GM12878 (cell line): ENCODE data around the gene NIP7. TPM values are rescaled to one million over a fixed set of nuclear protein-coding genes. Genes with fewer than 3 reads are reported as not detected.

Source experiments
- CEBPB ChIP-seq, 2 experiments: fragments of 150-350 bp in 1 of 2; IDR thresholded peaks; 2 replicates each; pipeline ENCODE4 v1.6.1; 2012 to 2014; ENCODE audit warnings: low read depth in 2 of 2, low read length in 2 of 2, borderline replicate concordance in 1 of 2, inconsistent platforms in 1 of 2
- CHD2 ChIP-seq: IDR thresholded peaks from 2 replicates; pipeline ENCODE4 v1.6.1; 2011; ENCODE audit warnings: low read depth, low read length, improper control_type of control experiment, borderline replicate concordance
- CHD4 ChIP-seq: fragments of 200-600 bp; sonication (generic); IDR thresholded peaks from 2 replicates; pipeline ENCODE4 v1.6.1; 2016; ENCODE audit warnings: mild to moderate bottlenecking
- FOS ChIP-seq: IDR thresholded peaks from 3 replicates; pipeline ENCODE4 v1.6.1; 2011; ENCODE audit warnings: borderline replicate concordance; ENCODE audit not compliant: insufficient read length; ENCODE audit errors: extremely low read depth
- JUND ChIP-seq: IDR thresholded peaks from 2 replicates; pipeline ENCODE4 v1.6.1; 2012; ENCODE audit warnings: low read depth, mild to moderate bottlenecking, low read length, improper control_type of control experiment, moderate library complexity
- MEF2A ChIP-seq: IDR thresholded peaks from 2 replicates; pipeline ENCODE4 v1.6.1; 2011; ENCODE audit warnings: low read depth, mild to moderate bottlenecking, low read length, moderate library complexity; ENCODE audit not compliant: insufficient read depth
- MEF2B ChIP-seq: fragments of 450-650 bp; IDR thresholded peaks from 2 replicates; pipeline ENCODE4 v1.6.1; 2018; ENCODE audit warnings: mild to moderate bottlenecking, moderate library complexity; ENCODE audit not compliant: partially characterized antibody, poor library complexity, severe bottlenecking
- MTA2 ChIP-seq: fragments of 450-650 bp; IDR thresholded peaks from 2 replicates; pipeline ENCODE4 v1.6.1; 2016; ENCODE audit warnings: low read depth, mild to moderate bottlenecking, moderate library complexity
- NBN ChIP-seq: fragments of 450-650 bp; IDR thresholded peaks from 2 replicates; pipeline ENCODE4 v1.6.1; 2016
- NR2C2 ChIP-seq: IDR thresholded peaks from 2 replicates; pipeline ENCODE4 v1.6.1; 2011; ENCODE audit warnings: borderline replicate concordance, low read depth; ENCODE audit not compliant: control insufficient read depth, insufficient read length
- POLR2AphosphoS2 ChIP-seq: IDR thresholded peaks from 2 replicates; pipeline ENCODE4 v1.6.1; 2011; ENCODE audit warnings: low read depth, mild to moderate bottlenecking, low read length, improper control_type of control experiment, moderate library complexity
- POLR2AphosphoS5 ChIP-seq: IDR thresholded peaks from 2 replicates; pipeline ENCODE4 v1.6.1; 2011; ENCODE audit warnings: mild to moderate bottlenecking, low read length, inconsistent platforms
- SMAD5 ChIP-seq: IDR thresholded peaks from 2 replicates; pipeline ENCODE4 v1.6.1; 2016; ENCODE audit warnings: antibody characterized with exemption, low read depth
- SMC3 ChIP-seq: IDR thresholded peaks from 2 replicates; pipeline ENCODE4 v1.6.1; 2011; ENCODE audit warnings: low read length, improper control_type of control experiment, borderline replicate concordance
- SUPT20H ChIP-seq: IDR thresholded peaks from 2 replicates; pipeline ENCODE4 v1.6.1; 2011; ENCODE audit warnings: low read depth, mild to moderate bottlenecking, low read length, moderate library complexity, borderline replicate concordance; ENCODE audit not compliant: control insufficient read depth
- TARDBP ChIP-seq: IDR thresholded peaks from 2 replicates; pipeline ENCODE4 v1.6.1; 2016; ENCODE audit warnings: borderline replicate concordance
- ZNF274 ChIP-seq: IDR thresholded peaks from one replicate; pipeline ENCODE4 v1.8.0; 2011; ENCODE audit not compliant: insufficient read length, insufficient read depth
- ZZZ3 ChIP-seq: IDR thresholded peaks from 2 replicates; pipeline ENCODE4 v1.6.1; 2011; ENCODE audit warnings: low read depth; ENCODE audit not compliant: control insufficient read depth, insufficient read length
- polyA plus RNA-seq, 11 experiments: library from polyadenylated mRNA; depleted of rRNA in 4 of 11; unstranded in 6 of 11; stranded (reverse) in 5 of 11; fragments of >200 nt; fragmentation: Nextera tagmentation in 4 of 11; fragmentation: Illumina TruSeq in 1 of 11; extraction: Ambion mirVana in 4 of 11; extraction: Trizol in 1 of 11; gene quantifications; 1 replicate in 1 of 11; 2 replicates in 10 of 11; pipeline versions ENCODE4 v1.2.1 to v1.2.3, GENCODE V29; 2011 to 2016; ENCODE audit warnings: inconsistent platforms in 2 of 11, missing spikeins in 2 of 11, low read depth in 1 of 11
- total RNA-seq, 4 experiments: library from RNA; depleted of rRNA in 3 of 4; stranded (reverse); fragments of >200 nt in 3 of 4; fragmentation: Illumina TruSeq in 1 of 4; extraction: Trizol in 1 of 4; gene quantifications; 2 replicates each; pipeline versions ENCODE4 v1.2.1 to v1.2.3, GENCODE V29; 2013 to 2021
- TF ChIP-seq, protein P1 (sequence below): IDR thresholded peaks from 2 replicates; pipeline ENCODE4 v1.6.1; 2011; ENCODE audit warnings: low read depth, low read length, improper control_type of control experiment, borderline replicate concordance
- TF ChIP-seq, protein P2 (sequence below): IDR thresholded peaks from 2 replicates; pipeline ENCODE4 v1.6.1; 2011; ENCODE audit warnings: low read depth, mild to moderate bottlenecking, low read length, moderate library complexity, borderline replicate concordance; ENCODE audit errors: extremely low read depth
- TF ChIP-seq, protein P3 (sequence below): IDR thresholded peaks from 2 replicates; pipeline ENCODE4 v1.6.1; 2012; ENCODE audit warnings: low read depth, low read length, improper control_type of control experiment
- TF ChIP-seq, protein P4 (sequence below): fragments of 450-650 bp; conservative IDR thresholded peaks from 2 replicates; pipeline ENCODE4 v1.6.1; 2017; ENCODE audit warnings: mild to moderate bottlenecking, moderate library complexity
- TF ChIP-seq, protein P5 (sequence below): IDR thresholded peaks from 2 replicates; pipeline ENCODE4 v1.6.1; 2011; ENCODE audit warnings: borderline replicate concordance, low read depth, mild to moderate bottlenecking, moderate library complexity, low read length; ENCODE audit not compliant: insufficient read depth, poor library complexity, severe bottlenecking

NIP7 gene
- total and polyA plus RNA-seq, 10 of the 15 experiments (the other 5 are each of a cell fraction or from before 2014, with no cell fraction given) = 18.8 to 62.9 (median 56.7) TPM

DNA sequence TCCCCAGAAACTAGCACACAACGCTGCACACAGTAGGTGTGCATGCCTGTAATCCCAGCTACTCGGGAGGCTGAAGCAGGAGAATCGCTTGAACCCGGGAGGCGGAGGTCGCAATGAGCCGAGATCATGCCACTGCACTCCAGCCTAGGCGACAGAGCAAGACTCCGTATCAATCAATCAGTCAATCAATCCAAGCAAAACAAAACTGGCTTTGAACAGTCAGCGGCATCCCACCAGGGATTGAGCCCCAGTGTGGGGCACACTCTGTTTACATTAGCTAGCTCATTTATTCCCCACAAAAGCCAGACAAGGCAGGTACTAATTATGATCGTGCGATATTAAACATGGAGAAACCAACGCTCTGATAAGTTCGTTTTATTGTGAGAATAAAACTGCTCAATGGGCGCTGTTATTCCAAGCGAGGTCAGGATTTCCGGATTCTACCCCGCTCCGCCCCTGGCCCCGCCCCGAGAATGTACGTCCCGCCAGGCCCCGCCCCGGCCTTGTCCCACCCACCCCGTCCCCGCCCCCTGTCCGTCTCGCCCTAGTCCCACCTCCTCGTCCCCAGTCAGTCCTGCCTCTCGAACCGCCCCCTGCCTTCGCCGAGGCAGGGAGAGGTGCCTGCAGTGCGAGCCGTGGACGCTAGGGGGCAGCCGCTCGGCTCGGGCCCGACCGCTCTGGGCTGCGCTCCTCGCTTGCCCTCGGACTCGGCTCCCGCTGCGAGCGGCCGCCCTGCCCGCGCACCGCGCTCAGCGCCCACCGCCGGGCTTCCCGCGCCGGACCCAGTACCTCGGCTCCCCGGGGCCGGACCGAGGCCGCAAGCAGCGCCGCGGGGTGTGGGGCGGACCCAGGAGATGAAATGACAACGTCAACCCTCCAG is 28.7 kb upstream of the NIP7 start, which contains the start of gene VPS4A (continued):
- TF ChIP-seq MEF2B = no peak
- TF ChIP-seq CHD4 = no peak
- TF ChIP-seq POLR2AphosphoS2 = no peak
- TF ChIP-seq FOS = no peak
- TF ChIP-seq TARDBP = no peak
- TF ChIP-seq CHD2 = peak; percentile 64; the same call in 1 of the 2 replicates
- TF ChIP-seq MEF2A = 0 out of 2 replicates have a peak, but pooled peaks have one; percentile 53
- peak; percentile 13; the same call in 1 of the 2 replicates for TF ChIP-seq SMC3
- TF ChIP-seq, protein P1, sequence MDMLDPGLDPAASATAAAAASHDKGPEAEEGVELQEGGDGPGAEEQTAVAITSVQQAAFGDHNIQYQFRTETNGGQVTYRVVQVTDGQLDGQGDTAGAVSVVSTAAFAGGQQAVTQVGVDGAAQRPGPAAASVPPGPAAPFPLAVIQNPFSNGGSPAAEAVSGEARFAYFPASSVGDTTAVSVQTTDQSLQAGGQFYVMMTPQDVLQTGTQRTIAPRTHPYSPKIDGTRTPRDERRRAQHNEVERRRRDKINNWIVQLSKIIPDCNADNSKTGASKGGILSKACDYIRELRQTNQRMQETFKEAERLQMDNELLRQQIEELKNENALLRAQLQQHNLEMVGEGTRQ = no peak
- TF ChIP-seq, protein P2, sequence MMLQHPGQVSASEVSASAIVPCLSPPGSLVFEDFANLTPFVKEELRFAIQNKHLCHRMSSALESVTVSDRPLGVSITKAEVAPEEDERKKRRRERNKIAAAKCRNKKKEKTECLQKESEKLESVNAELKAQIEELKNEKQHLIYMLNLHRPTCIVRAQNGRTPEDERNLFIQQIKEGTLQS = no peak
- no peak; the same call in 1 of the 2 replicates for TF ChIP-seq SMAD5
- TF ChIP-seq NR2C2 = no peak
- TF ChIP-seq CEBPB (IDR thresholded peaks at IDR 0.05; ENCODE audit: borderline replicate concordance in 1 of 2, low read depth in 2 of 2, low read length in 2 of 2) = no peak
- TF ChIP-seq ZZZ3 = no peak
- peak; percentile 9; the same call in 1 of the 2 replicates for TF ChIP-seq MTA2
- TF ChIP-seq ZNF274 = no peak
- TF ChIP-seq SUPT20H = no peak
- TF ChIP-seq, protein P3, sequence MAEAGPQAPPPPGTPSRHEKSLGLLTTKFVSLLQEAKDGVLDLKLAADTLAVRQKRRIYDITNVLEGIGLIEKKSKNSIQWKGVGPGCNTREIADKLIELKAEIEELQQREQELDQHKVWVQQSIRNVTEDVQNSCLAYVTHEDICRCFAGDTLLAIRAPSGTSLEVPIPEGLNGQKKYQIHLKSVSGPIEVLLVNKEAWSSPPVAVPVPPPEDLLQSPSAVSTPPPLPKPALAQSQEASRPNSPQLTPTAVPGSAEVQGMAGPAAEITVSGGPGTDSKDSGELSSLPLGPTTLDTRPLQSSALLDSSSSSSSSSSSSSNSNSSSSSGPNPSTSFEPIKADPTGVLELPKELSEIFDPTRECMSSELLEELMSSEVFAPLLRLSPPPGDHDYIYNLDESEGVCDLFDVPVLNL = no peak
- no peak for TF ChIP-seq JUND
- TF ChIP-seq, protein P4, sequence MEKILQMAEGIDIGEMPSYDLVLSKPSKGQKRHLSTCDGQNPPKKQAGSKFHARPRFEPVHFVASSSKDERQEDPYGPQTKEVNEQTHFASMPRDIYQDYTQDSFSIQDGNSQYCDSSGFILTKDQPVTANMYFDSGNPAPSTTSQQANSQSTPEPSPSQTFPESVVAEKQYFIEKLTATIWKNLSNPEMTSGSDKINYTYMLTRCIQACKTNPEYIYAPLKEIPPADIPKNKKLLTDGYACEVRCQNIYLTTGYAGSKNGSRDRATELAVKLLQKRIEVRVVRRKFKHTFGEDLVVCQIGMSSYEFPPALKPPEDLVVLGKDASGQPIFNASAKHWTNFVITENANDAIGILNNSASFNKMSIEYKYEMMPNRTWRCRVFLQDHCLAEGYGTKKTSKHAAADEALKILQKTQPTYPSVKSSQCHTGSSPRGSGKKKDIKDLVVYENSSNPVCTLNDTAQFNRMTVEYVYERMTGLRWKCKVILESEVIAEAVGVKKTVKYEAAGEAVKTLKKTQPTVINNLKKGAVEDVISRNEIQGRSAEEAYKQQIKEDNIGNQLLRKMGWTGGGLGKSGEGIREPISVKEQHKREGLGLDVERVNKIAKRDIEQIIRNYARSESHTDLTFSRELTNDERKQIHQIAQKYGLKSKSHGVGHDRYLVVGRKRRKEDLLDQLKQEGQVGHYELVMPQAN = peak; percentile 95; the same call in 1 of the 2 replicates
- TF ChIP-seq POLR2AphosphoS5 = peak; percentile 70
- TF ChIP-seq, protein P5, sequence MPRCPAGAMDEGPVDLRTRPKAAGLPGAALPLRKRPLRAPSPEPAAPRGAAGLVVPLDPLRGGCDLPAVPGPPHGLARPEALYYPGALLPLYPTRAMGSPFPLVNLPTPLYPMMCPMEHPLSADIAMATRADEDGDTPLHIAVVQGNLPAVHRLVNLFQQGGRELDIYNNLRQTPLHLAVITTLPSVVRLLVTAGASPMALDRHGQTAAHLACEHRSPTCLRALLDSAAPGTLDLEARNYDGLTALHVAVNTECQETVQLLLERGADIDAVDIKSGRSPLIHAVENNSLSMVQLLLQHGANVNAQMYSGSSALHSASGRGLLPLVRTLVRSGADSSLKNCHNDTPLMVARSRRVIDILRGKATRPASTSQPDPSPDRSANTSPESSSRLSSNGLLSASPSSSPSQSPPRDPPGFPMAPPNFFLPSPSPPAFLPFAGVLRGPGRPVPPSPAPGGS = no peak
- TF ChIP-seq NBN = 0 out of 2 replicates have a peak, but pooled peaks have one; percentile 20
